Measurements from ENCODE around the gene CLDN20. TPM values are rescaled to one million over a fixed set of nuclear protein-coding genes. Genes with fewer than 3 reads are reported as not detected.

The CLDN20 gene
- total and polyA plus RNA-seq, 2 donors (not counting 3 experiments of a cell fraction or from before 2014, with no cell fraction given), result not detected

DNA sequence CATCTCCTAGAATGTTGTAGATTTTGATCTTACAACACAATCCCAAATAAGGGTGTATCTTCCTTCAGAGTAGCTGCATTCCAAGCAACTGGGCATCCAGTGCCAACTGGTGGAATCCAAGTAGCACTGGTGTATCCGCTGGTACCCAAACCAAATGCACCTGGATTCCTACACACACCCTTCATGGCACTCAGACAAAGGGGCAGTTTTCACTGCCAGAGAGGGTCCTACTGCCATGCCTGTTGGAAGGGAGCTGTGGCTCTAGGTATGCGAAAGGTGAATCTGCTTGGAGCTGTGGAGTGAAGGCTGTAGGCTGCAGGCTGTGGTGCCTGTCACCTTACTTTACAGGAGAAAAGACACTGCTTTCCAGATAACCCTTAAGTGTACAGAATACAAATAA lies 17.0 kb upstream of the CLDN20 start:
- Histone ChIP-seq H4K20me1 (replicated peaks; ENCODE audit: control insufficient read depth, extremely low read depth, insufficient read depth, low read length) (no peaks in the 10 kb centered on the region), H3K36me3 (ENCODE audit: control insufficient read depth in 2 of 2, extremely low read depth in 1 of 2, insufficient read depth in 2 of 2, low read length in 2 of 2) (peaks cover 3% of the 10 kb centered on the region in 2 experiments), H3K9me3 (replicated peaks; ENCODE audit: control insufficient read depth, insufficient read depth, low read length) (no peaks in the 10 kb centered on the region), H3K27ac (ENCODE audit: insufficient read depth, low read depth, low read length) (no peak overlapping the region), H3K4me2 (ENCODE audit: insufficient read depth, low read length) (no peak overlapping the region), H2AFZ (ENCODE audit: low read depth, low read length) (no peak overlapping the region), H3K27me3 (ENCODE audit: control insufficient read depth in 2 of 2, insufficient read depth in 2 of 2, low read length in 2 of 2) (no peaks in the 10 kb centered on the region), H3K79me2 (ENCODE audit: control insufficient read depth, insufficient read depth, low read length) (no peaks in the 10 kb centered on the region), H3K4me1 (ENCODE audit: control insufficient read depth, extremely low read depth, insufficient read depth, low read length) (no peaks in the 10 kb centered on the region), H3K4me3 (replicated peaks in 1 of 3; ENCODE audit: insufficient read depth in 1 of 3, low read depth in 1 of 3, low read length in 3 of 3) (no peak overlapping the region), H3K9ac (replicated peaks; ENCODE audit: extremely low read depth, insufficient read depth, low read length) (no peak overlapping the region), H3K9me1 (replicated peaks; ENCODE audit: control insufficient read depth, extremely low read depth, insufficient read depth, low read length) (no peaks in the 10 kb centered on the region)
- CTCF ChIA-PET, result interaction anchor here (1.2 to 9.5 kb wide), 10 partner anchors 10 to 379 kb away, joined by 3 to 292 read pairs (median 22); no protein-coding TSS in a partner anchor
- intact Hi-C loops (cut with micrococcal nuclease), result loop anchor here (5.0 kb wide), 2 partner anchors 250 to 380 kb away; partner anchors contain the start of gene TIAM2
- dilution Hi-C loops (cut with MboI; ENCODE audit: extremely low pct_ligation_motif_present, low sequenced_read_pairs), result no loop called here
- DNase-seq (ENCODE audit: low read depth, low spot score), result no peak
- TF ChIP-seq, protein P1, sequence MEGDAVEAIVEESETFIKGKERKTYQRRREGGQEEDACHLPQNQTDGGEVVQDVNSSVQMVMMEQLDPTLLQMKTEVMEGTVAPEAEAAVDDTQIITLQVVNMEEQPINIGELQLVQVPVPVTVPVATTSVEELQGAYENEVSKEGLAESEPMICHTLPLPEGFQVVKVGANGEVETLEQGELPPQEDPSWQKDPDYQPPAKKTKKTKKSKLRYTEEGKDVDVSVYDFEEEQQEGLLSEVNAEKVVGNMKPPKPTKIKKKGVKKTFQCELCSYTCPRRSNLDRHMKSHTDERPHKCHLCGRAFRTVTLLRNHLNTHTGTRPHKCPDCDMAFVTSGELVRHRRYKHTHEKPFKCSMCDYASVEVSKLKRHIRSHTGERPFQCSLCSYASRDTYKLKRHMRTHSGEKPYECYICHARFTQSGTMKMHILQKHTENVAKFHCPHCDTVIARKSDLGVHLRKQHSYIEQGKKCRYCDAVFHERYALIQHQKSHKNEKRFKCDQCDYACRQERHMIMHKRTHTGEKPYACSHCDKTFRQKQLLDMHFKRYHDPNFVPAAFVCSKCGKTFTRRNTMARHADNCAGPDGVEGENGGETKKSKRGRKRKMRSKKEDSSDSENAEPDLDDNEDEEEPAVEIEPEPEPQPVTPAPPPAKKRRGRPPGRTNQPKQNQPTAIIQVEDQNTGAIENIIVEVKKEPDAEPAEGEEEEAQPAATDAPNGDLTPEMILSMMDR (IDR thresholded peaks at IDR 0.05; ENCODE audit: extremely low read depth in 1 of 2, insufficient read depth in 1 of 2, low read depth in 1 of 2, low read length in 2 of 2), result no peak
- TF ChIP-seq, protein P2, sequence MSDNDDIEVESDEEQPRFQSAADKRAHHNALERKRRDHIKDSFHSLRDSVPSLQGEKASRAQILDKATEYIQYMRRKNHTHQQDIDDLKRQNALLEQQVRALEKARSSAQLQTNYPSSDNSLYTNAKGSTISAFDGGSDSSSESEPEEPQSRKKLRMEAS (IDR thresholded peaks at IDR 0.05; ENCODE audit: insufficient read depth, insufficient read length), result no peak
- no peak for TF ChIP-seq MYC (IDR thresholded peaks at IDR 0.05; ENCODE audit: low read depth, low read length)
- POLR2A ChIA-PET, result no interaction called here
- FAIRE-seq, result no peak
- BruUV-seq (replicated peaks), result no TSS peak

DNA sequence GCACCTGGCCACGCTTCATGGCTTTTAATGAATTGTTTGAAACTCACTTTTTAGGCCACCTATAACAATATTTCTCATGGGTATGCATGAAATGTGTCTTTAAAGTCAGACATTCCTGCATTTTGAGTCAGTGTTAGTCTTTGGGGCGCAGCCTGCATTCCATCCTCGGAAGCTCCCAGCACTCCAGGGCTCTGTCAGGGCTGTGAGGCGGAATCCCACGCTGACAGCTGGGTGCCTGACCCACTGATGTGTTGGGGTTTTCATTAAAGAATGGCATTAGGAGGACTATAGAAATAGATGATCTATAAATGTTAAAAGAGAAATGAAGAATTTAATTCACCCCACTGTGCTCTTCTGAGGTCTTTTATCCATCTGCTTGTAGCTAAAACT lies 16.2 kb upstream of the CLDN20 start:
- H3K4me2 ChIP-seq (ENCODE audit: insufficient read depth, low read length), result no peak overlapping the region
- no peaks in the 10 kb centered on the region for H3K4me1 ChIP-seq (ENCODE audit: control insufficient read depth, extremely low read depth, insufficient read depth, low read length)
- POLR2A ChIA-PET, result no interaction called here
- FAIRE-seq, result no peak
- no peaks in the 10 kb centered on the region for H3K9me1 ChIP-seq (replicated peaks; ENCODE audit: control insufficient read depth, extremely low read depth, insufficient read depth, low read length)
- no TSS peak for BruUV-seq (replicated peaks)
- H3K27ac ChIP-seq (ENCODE audit: insufficient read depth, low read depth, low read length), result no peak overlapping the region
- H3K79me2 ChIP-seq (ENCODE audit: control insufficient read depth, insufficient read depth, low read length), result no peaks in the 10 kb centered on the region
- no peak overlapping the region for H2AFZ ChIP-seq (ENCODE audit: low read depth, low read length)
- H3K36me3 ChIP-seq (ENCODE audit: control insufficient read depth in 2 of 2, extremely low read depth in 1 of 2, insufficient read depth in 2 of 2, low read length in 2 of 2), result peaks cover 4 to 7% of the 10 kb centered on the region in 2 experiments
- no peaks in the 10 kb centered on the region for H3K9me3 ChIP-seq (replicated peaks; ENCODE audit: control insufficient read depth, insufficient read depth, low read length)
- no peak overlapping the region for H3K9ac ChIP-seq (replicated peaks; ENCODE audit: extremely low read depth, insufficient read depth, low read length)
- dilution Hi-C loops (cut with MboI; ENCODE audit: extremely low pct_ligation_motif_present, low sequenced_read_pairs), result no loop called here
- no peaks in the 10 kb centered on the region for H3K27me3 ChIP-seq (ENCODE audit: control insufficient read depth in 2 of 2, insufficient read depth in 2 of 2, low read length in 2 of 2)
- CTCF ChIA-PET, result interaction anchor here (0.7 to 9.5 kb wide), 32 partner anchors 11 to 572 kb away, joined by 3 to 292 read pairs (median 7); no protein-coding TSS in a partner anchor
- H4K20me1 ChIP-seq (replicated peaks; ENCODE audit: control insufficient read depth, extremely low read depth, insufficient read depth, low read length), result no peaks in the 10 kb centered on the region
- intact Hi-C loops (cut with micrococcal nuclease), result loop anchor here (1.0 to 5.0 kb wide), 7 partner anchors 46 to 572 kb away; partner anchors contain the start of gene TIAM2
- H3K4me3 ChIP-seq (replicated peaks in 1 of 3; ENCODE audit: insufficient read depth in 1 of 3, low read depth in 1 of 3, low read length in 3 of 3), result no peak overlapping the region
- no peak for TF ChIP-seq POLR2AphosphoS5 (IDR thresholded peaks at IDR 0.05; ENCODE audit: insufficient read depth, low read depth, low read length)
- TF ChIP-seq, protein P2 (IDR thresholded peaks at IDR 0.05; ENCODE audit: insufficient read depth, insufficient read length), result no peak
- TF ChIP-seq MYC (IDR thresholded peaks at IDR 0.05; ENCODE audit: low read depth, low read length), result no peak
- TF ChIP-seq, protein P1 (IDR thresholded peaks at IDR 0.05; ENCODE audit: extremely low read depth in 1 of 2, insufficient read depth in 1 of 2, low read depth in 1 of 2, low read length in 2 of 2), result no peak
- TF ChIP-seq FOS (IDR thresholded peaks at IDR 0.05; ENCODE audit: borderline replicate concordance, insufficient read depth, low read length), result no peak
- no peak for TF ChIP-seq GATA2 (IDR thresholded peaks at IDR 0.05; ENCODE audit: insufficient read depth, insufficient read length, low read depth, low read length)
- no peak for TF ChIP-seq POLR2A (IDR thresholded peaks at IDR 0.05; ENCODE audit: low read depth, low read length)
- no peak for TF ChIP-seq EZH2 (IDR thresholded peaks at IDR 0.05; ENCODE audit: borderline replicate concordance, low read depth, low read length, severe bottlenecking)
- TF ChIP-seq JUN (IDR thresholded peaks at IDR 0.05; ENCODE audit: borderline replicate concordance, insufficient read depth, insufficient read length, low read depth), result no peak
- DNase-seq (ENCODE audit: low read depth, low spot score), result no peak

Data from endothelial cell of umbilical vein (primary cell).